H9 (cell line): ENCODE results near the gene OR2AE1. TPM values are rescaled to one million over a fixed set of nuclear protein-coding genes. Genes with fewer than 3 reads are reported as not detected.

Experiments
- DNase-seq: peaks from one replicate; pipeline ENCODE4 v3.0.0-alpha.2; 2017
- H2AFZ ChIP-seq: one replicate; pipeline ENCODE4 v1.6.1; 2013; ENCODE audit warnings: mild to moderate bottlenecking, low read length, control low read depth, moderate library complexity
- H2AK5ac ChIP-seq: 2 replicates; pipeline ENCODE4 v1.6.1; 2013; ENCODE audit warnings: low read length, control low read depth, mixed read lengths; ENCODE audit not compliant: insufficient read length
- H2BK120ac ChIP-seq: one replicate; pipeline ENCODE4 v1.6.1; 2013; ENCODE audit warnings: low read depth, mild to moderate bottlenecking, low read length, control low read depth, inconsistent platforms; ENCODE audit not compliant: poor library complexity, severe bottlenecking
- H2BK12ac ChIP-seq: 2 replicates; pipeline ENCODE4 v1.6.1; 2013; ENCODE audit warnings: low read length, control low read depth, mixed read lengths, low read depth; ENCODE audit not compliant: insufficient read length
- H2BK15ac ChIP-seq: 2 replicates; pipeline ENCODE4 v1.6.1; 2013; ENCODE audit warnings: low read depth, low read length, control low read depth
- H2BK20ac ChIP-seq: one replicate; pipeline ENCODE4 v1.6.1; 2013; ENCODE audit warnings: low read depth, mild to moderate bottlenecking, low read length, control low read depth, inconsistent platforms; ENCODE audit not compliant: poor library complexity, severe bottlenecking
- H2BK5ac ChIP-seq: 2 replicates; pipeline ENCODE4 v1.6.1; 2013; ENCODE audit warnings: low read length, control low read depth, mixed read lengths; ENCODE audit not compliant: insufficient read length
- H3K14ac ChIP-seq: 2 replicates; pipeline ENCODE4 v1.6.1; 2013; ENCODE audit warnings: low read length, control low read depth; ENCODE audit not compliant: insufficient read depth
- H3K18ac ChIP-seq: 2 replicates; pipeline ENCODE4 v1.6.1; 2013; ENCODE audit warnings: low read depth, mild to moderate bottlenecking, mixed read lengths, low read length, control low read depth; ENCODE audit not compliant: insufficient read length
- H3K23ac ChIP-seq: 2 replicates; pipeline ENCODE4 v1.6.1; 2013; ENCODE audit warnings: low read length, control low read depth, mixed read lengths, low read depth; ENCODE audit not compliant: insufficient read length
- H3K23me2 ChIP-seq: 2 replicates; pipeline ENCODE4 v1.6.1; 2013; ENCODE audit warnings: low read depth, mild to moderate bottlenecking, mixed read lengths, low read length, control low read depth; ENCODE audit not compliant: insufficient read length, poor library complexity, severe bottlenecking
- H3K27ac ChIP-seq: 2 replicates; pipeline ENCODE4 v1.5.1; 2013; ENCODE audit warnings: low read length, control low read depth, mixed read lengths, low read depth; ENCODE audit not compliant: insufficient read length
- H3K27me3 ChIP-seq: 2 replicates; pipeline ENCODE4 v1.6.1; 2013; ENCODE audit warnings: low read length, control low read depth, inconsistent platforms; ENCODE audit not compliant: insufficient read depth
- H3K4ac ChIP-seq: 2 replicates; pipeline ENCODE4 v1.6.1; 2013; ENCODE audit warnings: low read depth, mild to moderate bottlenecking, control low read depth, inconsistent platforms, low read length, moderate library complexity
- H3K4me1 ChIP-seq: 2 replicates; pipeline ENCODE4 v1.6.1; 2013; ENCODE audit warnings: low read length, control low read depth, inconsistent platforms; ENCODE audit not compliant: insufficient read depth
- H3K4me2 ChIP-seq: 2 replicates; pipeline ENCODE4 v1.6.1; 2013; ENCODE audit warnings: low read length, control low read depth, mixed read lengths; ENCODE audit not compliant: insufficient read length, insufficient read depth
- H3K56ac ChIP-seq: 2 replicates; pipeline ENCODE4 v1.6.1; 2013; ENCODE audit warnings: low read depth, mild to moderate bottlenecking, mixed read lengths, low read length, control low read depth; ENCODE audit not compliant: insufficient read length
- H3K79me1 ChIP-seq: 2 replicates; pipeline ENCODE4 v1.6.1; 2013; ENCODE audit warnings: low read depth, mild to moderate bottlenecking, moderate library complexity, low read length, control low read depth, inconsistent platforms; ENCODE audit not compliant: insufficient read depth, poor library complexity, severe bottlenecking
- H3K79me2 ChIP-seq: 2 replicates; pipeline ENCODE4 v1.6.1; 2013; ENCODE audit warnings: low read length, control low read depth, inconsistent platforms; ENCODE audit not compliant: insufficient read depth
- H3K9ac ChIP-seq: 2 replicates; pipeline ENCODE4 v1.6.1; 2013; ENCODE audit warnings: low read length, control low read depth, mixed read lengths; ENCODE audit not compliant: insufficient read length; ENCODE audit errors: extremely low read depth
- H3K9me3 ChIP-seq: one replicate; pipeline ENCODE4 v1.6.1; 2013; ENCODE audit warnings: low read depth, low read length, inconsistent platforms; ENCODE audit not compliant: control insufficient read depth
- H3T11ph ChIP-seq: one replicate; pipeline ENCODE4 v1.6.1; 2013; ENCODE audit warnings: mild to moderate bottlenecking, low read length, control low read depth, inconsistent platforms
- H4K20me1 ChIP-seq: one replicate; pipeline ENCODE4 v1.6.1; 2013; ENCODE audit not compliant: control insufficient read depth, insufficient read length, insufficient read depth
- H4K5ac ChIP-seq: 2 replicates; pipeline ENCODE4 v1.6.1; 2013; ENCODE audit warnings: low read depth, mild to moderate bottlenecking, mixed read lengths, low read length, control low read depth; ENCODE audit not compliant: insufficient read length
- H4K8ac ChIP-seq: replicated peaks from 2 replicates; pipeline ENCODE4 v1.6.1; 2013; ENCODE audit warnings: low read length, control low read depth, mixed read lengths, low read depth; ENCODE audit not compliant: insufficient read length
- H4K91ac ChIP-seq: 2 replicates; pipeline ENCODE4 v1.6.1; 2013; ENCODE audit warnings: low read depth, mild to moderate bottlenecking, moderate library complexity, mixed read lengths, low read length, control low read depth; ENCODE audit not compliant: insufficient read length
- H3K27ac Mint-ChIP-seq, 3 experiments: 2 replicates in 2 of 3; 3 replicates in 1 of 3; pipeline ENCODE4 v1.8.0; 2020 to 2021; ENCODE audit warnings: mixed read lengths in 3 of 3, mild to moderate bottlenecking in 1 of 3, moderate library complexity in 1 of 3
- H3K27me3 Mint-ChIP-seq: 2 replicates; pipeline ENCODE4 v1.8.0; 2021; ENCODE audit warnings: low read depth, mild to moderate bottlenecking, moderate library complexity, mixed read lengths
- H3K36me3 Mint-ChIP-seq, 3 experiments: 2 replicates in 2 of 3; 3 replicates in 1 of 3; pipeline ENCODE4 v1.8.0; 2020 to 2021; ENCODE audit warnings: low read depth in 3 of 3, mixed read lengths in 3 of 3; ENCODE audit not compliant: insufficient read depth in 1 of 3
- H3K4me1 Mint-ChIP-seq, 2 experiments: 2 replicates each; pipeline ENCODE4 v1.8.0; 2020; ENCODE audit warnings: mixed read lengths in 2 of 2
- H3K4me3 Mint-ChIP-seq, 2 experiments: 2 replicates in 1 of 2; 3 replicates in 1 of 2; pipeline ENCODE4 v1.8.0; 2020 to 2021; ENCODE audit warnings: mild to moderate bottlenecking in 2 of 2, mixed read lengths in 2 of 2, moderate library complexity in 1 of 2
- H3K9me3 Mint-ChIP-seq, 2 experiments: 2 replicates in 1 of 2; 3 replicates in 1 of 2; pipeline ENCODE4 v1.8.0; 2020; ENCODE audit warnings: mild to moderate bottlenecking in 2 of 2, mixed read lengths in 2 of 2, moderate library complexity in 1 of 2
- WGBS: extraction: QIAGEN DNeasy Blood & Tissue Kit; methylation state at CpG from one replicate; pipeline ENCODE4 v1.1.7; 2013; ENCODE audit warnings: missing lambda C conversion rate, low lambda C conversion rate, mixed read lengths; ENCODE audit not compliant: insufficient read length; ENCODE audit errors: extremely low coverage; 5-methylcytosine and 5-hydroxymethylcytosine counted together
- total RNA-seq: library from RNA; stranded (reverse); gene quantifications from 2 replicates; pipeline ENCODE4 v1.2.1, GENCODE V29; 2021
- TF ChIP-seq, protein P1 (sequence below): fragments of 200-600 bp; sonication (generic); conservative IDR thresholded peaks from 3 replicates; pipeline ENCODE4 v1.8.0; 2021; ENCODE audit warnings: antibody characterized with exemption, mild to moderate bottlenecking

OR2AE1 gene
- total RNA-seq, 1 experiment from 2014 or later = not detected

DNA sequence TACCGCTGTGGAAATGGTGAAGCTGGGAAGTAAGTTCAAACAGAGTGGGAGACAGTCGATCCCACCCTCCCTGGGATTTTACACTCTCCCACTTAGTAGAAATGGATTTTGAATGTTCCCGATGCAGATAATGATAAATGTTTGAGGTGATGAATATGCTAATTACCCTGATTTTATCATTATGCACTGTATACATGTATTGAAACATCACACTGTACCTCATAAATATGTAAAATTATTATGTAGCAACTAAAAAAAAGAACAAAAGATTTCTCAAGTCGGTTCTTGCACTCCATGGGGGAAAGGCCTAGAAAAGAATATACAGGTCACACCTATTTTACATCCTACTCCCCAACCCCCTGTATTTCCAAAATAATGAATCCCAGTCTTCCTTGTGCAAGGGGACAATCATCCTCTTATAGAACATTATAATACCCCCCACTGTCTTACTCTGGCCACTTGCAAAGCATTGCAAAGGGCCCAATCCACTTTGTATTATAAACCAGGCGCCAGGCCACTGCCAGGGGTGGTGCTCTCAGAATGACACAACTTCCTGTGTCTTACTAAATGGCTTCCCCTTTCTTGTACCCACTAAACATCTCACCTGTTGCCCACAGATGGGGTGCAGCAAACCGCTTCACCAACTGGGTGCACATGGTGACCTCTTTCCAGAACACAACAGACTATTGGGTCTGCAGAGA, 20.6 kb upstream of the OR2AE1 start:
- H4K5ac ChIP-seq = no peak overlapping the region
- no peak overlapping the region for H3T11ph ChIP-seq
- no peak overlapping the region for H2BK5ac ChIP-seq
- no peak overlapping the region for H3K23ac ChIP-seq
- H3K27me3 ChIP-seq = no peaks in the 10 kb centered on the region
- no peak overlapping the region for H3K4me2 ChIP-seq
- no peak overlapping the region for H4K8ac ChIP-seq
- no peak overlapping the region for H3K56ac ChIP-seq
- no peaks in the 10 kb centered on the region for H3K79me1 ChIP-seq
- H2AFZ ChIP-seq = no peak overlapping the region
- no peak overlapping the region for H3K9ac ChIP-seq
- H3K79me2 ChIP-seq = no peaks in the 10 kb centered on the region
- no peak overlapping the region for H3K18ac ChIP-seq
- no peak overlapping the region for H4K91ac ChIP-seq
- WGBS = no CpG with 5 or more reads among the region's 6 CpGs
- Mint-ChIP-seq H3K4me1 (peaks cover 0 to 2% of the 10 kb centered on the region in 2 experiments; a peak in 2 of 4 replicates), H3K27me3 (peaks cover 1% of the 10 kb centered on the region; the same call in 1 of the 2 replicates), H3K9me3 (no peaks in the 10 kb centered on the region), H3K27ac (no peak overlapping the region), H3K4me3 (no peak overlapping the region; a peak in 1 of 5 replicates), H3K36me3 (peaks cover 0 to 26% (median 6%) of the 10 kb centered on the region in 3 experiments; a peak in 4 of 7 replicates)
- H2BK15ac ChIP-seq = no peak overlapping the region
- no peaks in the 10 kb centered on the region for H4K20me1 ChIP-seq
- H3K27ac ChIP-seq = no peak overlapping the region
- TF ChIP-seq, protein P1, sequence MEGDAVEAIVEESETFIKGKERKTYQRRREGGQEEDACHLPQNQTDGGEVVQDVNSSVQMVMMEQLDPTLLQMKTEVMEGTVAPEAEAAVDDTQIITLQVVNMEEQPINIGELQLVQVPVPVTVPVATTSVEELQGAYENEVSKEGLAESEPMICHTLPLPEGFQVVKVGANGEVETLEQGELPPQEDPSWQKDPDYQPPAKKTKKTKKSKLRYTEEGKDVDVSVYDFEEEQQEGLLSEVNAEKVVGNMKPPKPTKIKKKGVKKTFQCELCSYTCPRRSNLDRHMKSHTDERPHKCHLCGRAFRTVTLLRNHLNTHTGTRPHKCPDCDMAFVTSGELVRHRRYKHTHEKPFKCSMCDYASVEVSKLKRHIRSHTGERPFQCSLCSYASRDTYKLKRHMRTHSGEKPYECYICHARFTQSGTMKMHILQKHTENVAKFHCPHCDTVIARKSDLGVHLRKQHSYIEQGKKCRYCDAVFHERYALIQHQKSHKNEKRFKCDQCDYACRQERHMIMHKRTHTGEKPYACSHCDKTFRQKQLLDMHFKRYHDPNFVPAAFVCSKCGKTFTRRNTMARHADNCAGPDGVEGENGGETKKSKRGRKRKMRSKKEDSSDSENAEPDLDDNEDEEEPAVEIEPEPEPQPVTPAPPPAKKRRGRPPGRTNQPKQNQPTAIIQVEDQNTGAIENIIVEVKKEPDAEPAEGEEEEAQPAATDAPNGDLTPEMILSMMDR = no peak
- no peak for DNase-seq
- H2AK5ac ChIP-seq = no peak overlapping the region
- no peak overlapping the region for H2BK120ac ChIP-seq
- H3K4me1 ChIP-seq = no peaks in the 10 kb centered on the region
- no peak overlapping the region for H2BK20ac ChIP-seq
- no peak overlapping the region for H3K14ac ChIP-seq
- H3K23me2 ChIP-seq = no peaks in the 10 kb centered on the region
- H3K4ac ChIP-seq = no peak overlapping the region
- no peak overlapping the region for H2BK12ac ChIP-seq
- no peaks in the 10 kb centered on the region for H3K9me3 ChIP-seq
